Subcutaneous adipose tissue (tissue), 4 donors: Measurements from ENCODE around the gene XYLT1. TPM values are rescaled to one million over a fixed set of nuclear protein-coding genes. Genes with fewer than 3 reads are reported as not detected.

Experiments
- CTCF ChIP-seq: fragments of 450-650 bp; IDR thresholded peaks from one replicate; pipeline ENCODE4 v1.5.1; 2016; ENCODE audit warnings: low read depth, mild to moderate bottlenecking, control low read depth, antibody characterized with exemption, moderate library complexity
- total RNA-seq, 4 donors: library from RNA; depleted of rRNA; stranded (reverse); fragments of >200 nt; gene quantifications; one replicate each; pipeline ENCODE4 v1.1.0, GENCODE V29; 2016

The XYLT1 gene
- total RNA-seq, 4 donors from 2014 or later, result 21.7 to 27.5 (median 26.1) TPM

DNA sequence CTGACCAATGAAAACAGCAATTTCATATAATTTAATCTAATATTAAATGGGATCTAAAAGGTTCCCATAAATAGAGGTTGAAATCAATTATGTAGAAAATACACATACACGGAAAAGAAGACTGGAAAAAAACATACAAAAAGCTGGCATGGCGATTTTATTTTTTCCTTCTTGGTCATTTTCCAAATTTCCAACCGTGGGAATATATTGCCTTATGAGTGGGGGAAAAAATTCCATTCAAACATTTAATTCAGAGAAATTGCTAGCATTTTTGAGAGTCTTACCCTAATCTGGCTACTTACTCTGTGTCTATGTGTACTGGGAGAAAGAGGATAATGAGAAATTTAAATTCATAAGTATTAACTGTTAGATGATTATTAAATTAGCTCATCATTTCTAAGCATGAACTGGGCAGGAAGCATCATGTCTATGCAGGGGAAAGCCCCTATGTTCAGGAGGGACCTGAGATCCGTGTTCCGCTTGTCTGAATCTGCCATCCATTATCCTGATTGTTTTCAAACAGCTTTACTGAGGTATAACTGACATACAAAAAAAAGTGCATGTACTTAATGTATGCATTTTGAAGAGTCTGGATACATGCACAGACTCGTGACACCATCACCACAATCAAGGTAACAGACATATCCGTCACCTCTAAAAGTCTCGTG lies 145.2 kb downstream of the XYLT1 start:
- no peak for TF ChIP-seq CTCF

- TF ChIP-seq CTCF, result no peak
These were observed 146.3 kb downstream of the XYLT1 start for GRCh38 chr16:17324451-17324850.

DNA sequence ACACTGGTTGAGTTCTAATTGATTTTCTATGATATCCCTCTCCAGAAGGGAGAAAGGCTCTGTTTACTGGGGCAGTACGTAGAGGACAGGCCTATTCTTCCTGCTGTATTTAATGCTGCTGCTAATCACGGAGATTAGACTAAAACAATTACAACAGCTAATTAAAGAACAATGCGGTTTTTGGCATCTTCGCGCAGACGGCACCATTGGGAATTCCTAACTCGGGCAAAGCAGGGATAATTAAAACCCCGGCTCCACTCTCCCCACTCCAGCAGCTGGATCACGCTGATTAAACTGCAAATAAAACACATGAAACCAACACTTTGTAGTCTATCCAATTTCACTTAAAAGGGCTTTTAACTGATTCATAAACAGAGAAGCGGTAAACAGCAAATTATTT lies 147.6 kb downstream of the XYLT1 start:
- no peak for TF ChIP-seq CTCF

GRCh38 chr16:17321824-17322223 lies 148.9 kb downstream of the XYLT1 start:
- no peak for TF ChIP-seq CTCF

GRCh38 chr16:17320009-17320408 lies 150.8 kb downstream of the XYLT1 start:
- TF ChIP-seq CTCF, result no peak

- no peak for TF ChIP-seq CTCF
These were observed 152.5 kb downstream of the XYLT1 start for GRCh38 chr16:17318238-17318637.

- TF ChIP-seq CTCF, result no peak
These were observed 154.8 kb downstream of the XYLT1 start for GRCh38 chr16:17316005-17316404.
